ENCODE results near the gene LRRC8C.

GRCh38 chr1:89704014-89704413, 71.1 kb downstream of the LRRC8C start:
- TF ChIP-seq POLR2A (IDR thresholded peaks at IDR 0.05; ENCODE audit: low read depth, low read length) = no peak
- TF ChIP-seq TAF1 (IDR thresholded peaks at IDR 0.05; ENCODE audit: low read depth, low read length) = no peak
- TF ChIP-seq POLR2AphosphoS5 (IDR thresholded peaks at IDR 0.05; ENCODE audit: low read depth, low read length) = no peak

Data from GM12891 (cell line).